Measurements from ENCODE around the gene HAUS7.
A peak's percentile ranks its signal among the peaks of the same experiment; 100 is the strongest.

Gene HAUS7

GRCh38 chrX:153494541-153495361 is 24.4 kb upstream of the HAUS7 start, which contains the start of gene BGN:
TSS of gene BGN (plus strand) at chrX:153494980. CDS start at chrX:153504632, 9,652 bp downstream.
- peak; percentile 70 for DNase-seq (ENCODE audit: low read depth)
- peak; percentile 43 for TF ChIP-seq CTCF (IDR thresholded peaks at IDR 0.05; ENCODE audit: low read length, missing control alignments)
- peak within 1 kb of the TSS; percentile 69 for H3K4me3 ChIP-seq (replicated peaks; ENCODE audit: low read depth, low read length)

DNA sequence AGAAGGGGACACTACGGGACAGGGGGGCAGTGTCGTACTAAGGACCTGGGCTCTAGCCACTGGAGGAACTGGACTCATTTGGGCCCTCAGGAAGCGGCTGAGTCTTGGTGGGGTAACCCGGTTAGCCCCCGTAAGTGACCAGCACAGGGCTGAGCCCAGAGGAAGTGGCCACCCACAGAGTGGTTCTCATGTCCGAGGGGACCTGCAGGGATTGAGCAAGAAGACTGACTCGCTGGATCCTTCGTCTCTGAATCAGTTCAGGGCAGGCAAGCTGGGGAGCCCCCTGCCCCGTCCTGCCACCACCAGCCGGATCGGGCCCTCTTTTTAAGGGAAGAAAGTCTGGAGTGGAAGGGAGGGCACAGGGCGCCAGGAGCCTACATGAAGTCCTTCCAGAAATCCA is 23.7 kb upstream of the HAUS7 start:
- peak overlapping the region; percentile 37 for H3K4me3 ChIP-seq (replicated peaks; ENCODE audit: low read depth, low read length)
- no peak for DNase-seq (ENCODE audit: low read depth)
- TF ChIP-seq CTCF (IDR thresholded peaks at IDR 0.05; ENCODE audit: low read length, missing control alignments) = no peak

DNA sequence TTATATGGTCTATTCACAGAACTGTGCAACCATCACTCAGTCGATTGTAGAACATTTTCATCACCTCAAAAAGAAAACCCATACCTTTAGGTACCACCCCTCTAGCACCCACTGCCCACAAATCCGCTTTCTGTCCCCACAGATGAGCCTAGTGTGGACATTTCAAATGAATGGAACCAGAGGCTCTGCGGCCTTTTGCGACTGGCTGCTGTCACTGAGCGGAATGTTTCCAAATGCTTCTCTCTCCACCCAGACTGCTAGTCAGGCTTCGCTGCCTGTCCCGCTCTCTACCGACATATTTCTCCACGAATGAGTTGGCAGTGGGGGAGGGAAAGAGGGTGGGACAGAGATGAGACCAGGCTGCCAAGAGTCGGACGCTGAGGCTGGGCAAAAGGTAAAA is 22.7 kb upstream of the HAUS7 start:
- H3K4me3 ChIP-seq (replicated peaks; ENCODE audit: low read depth, low read length) = no peak overlapping the region
- TF ChIP-seq CTCF (IDR thresholded peaks at IDR 0.05; ENCODE audit: low read length, missing control alignments) = no peak
- DNase-seq (ENCODE audit: low read depth) = no peak

- no peak for TF ChIP-seq CTCF (IDR thresholded peaks at IDR 0.05; ENCODE audit: low read length, missing control alignments)
- DNase-seq (ENCODE audit: low read depth) = no peak
- H3K4me3 ChIP-seq (replicated peaks; ENCODE audit: low read depth, low read length) = no peak overlapping the region
Measured at GRCh38 chrX:153492543-153492942, 22.2 kb upstream of the HAUS7 start.

GRCh38 chrX:153491918-153492317 is 21.5 kb upstream of the HAUS7 start:
- TF ChIP-seq CTCF (IDR thresholded peaks at IDR 0.05; ENCODE audit: low read length, missing control alignments) = no peak
- no peak overlapping the region for H3K4me3 ChIP-seq (replicated peaks; ENCODE audit: low read depth, low read length)
- DNase-seq (ENCODE audit: low read depth) = no peak

DNA sequence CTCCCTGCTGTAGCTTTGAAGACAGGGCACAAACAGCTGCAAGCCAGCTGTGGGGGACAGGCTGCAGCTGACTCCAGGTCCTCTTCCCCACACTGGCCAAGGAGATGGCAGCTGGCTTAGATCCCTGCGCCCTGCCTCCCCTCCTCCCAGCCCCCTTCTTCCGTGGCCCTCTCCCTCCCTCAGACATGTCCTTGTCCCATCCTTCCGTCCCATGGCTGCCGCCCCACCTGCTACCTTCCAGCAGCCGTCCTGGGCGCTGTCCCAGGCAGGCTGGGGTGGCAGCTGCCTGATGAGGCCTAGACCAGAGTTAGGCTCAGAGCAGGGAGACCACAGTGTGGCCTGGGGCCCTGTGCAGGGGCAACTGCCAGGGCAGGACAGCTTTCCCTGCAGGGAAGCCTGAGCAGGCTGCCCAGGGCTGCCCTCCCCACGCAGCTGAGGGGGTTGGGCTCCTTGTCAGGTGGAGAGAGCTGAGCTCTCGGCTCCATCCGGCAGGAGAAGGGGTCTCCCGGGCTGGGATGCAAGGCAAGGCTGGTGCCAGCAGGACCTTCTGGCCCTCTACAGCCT is 21.1 kb upstream of the HAUS7 start:
- DNase-seq (ENCODE audit: low read depth) = no peak
- TF ChIP-seq CTCF (IDR thresholded peaks at IDR 0.05; ENCODE audit: low read length, missing control alignments) = no peak
- H3K4me3 ChIP-seq (replicated peaks; ENCODE audit: low read depth, low read length) = no peak overlapping the region

All from fibroblast of pulmonary artery (primary cell).